Measurements from ENCODE around the gene SLC9C1.

DNA sequence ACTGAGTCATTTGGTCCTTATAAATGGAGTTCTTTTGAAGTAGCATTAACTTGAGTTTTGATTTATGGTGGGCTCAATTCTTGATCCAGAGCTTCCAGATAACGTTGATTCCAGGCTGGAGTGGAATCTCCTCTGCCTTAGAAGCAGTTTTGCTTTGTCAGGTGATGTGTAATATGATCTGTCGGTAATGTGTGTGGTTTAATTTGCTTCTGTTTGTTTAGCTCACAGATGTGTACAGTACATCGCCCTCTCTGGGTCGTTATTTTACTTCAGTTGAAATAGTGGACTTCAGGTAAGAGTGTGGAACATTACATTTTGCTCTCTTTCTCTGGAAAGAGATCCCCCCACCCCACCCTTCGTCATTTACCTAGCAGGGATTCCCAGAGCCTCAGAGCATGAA, 184.7 kb downstream of the SLC9C1 start:
- TF ChIP-seq, protein P1, sequence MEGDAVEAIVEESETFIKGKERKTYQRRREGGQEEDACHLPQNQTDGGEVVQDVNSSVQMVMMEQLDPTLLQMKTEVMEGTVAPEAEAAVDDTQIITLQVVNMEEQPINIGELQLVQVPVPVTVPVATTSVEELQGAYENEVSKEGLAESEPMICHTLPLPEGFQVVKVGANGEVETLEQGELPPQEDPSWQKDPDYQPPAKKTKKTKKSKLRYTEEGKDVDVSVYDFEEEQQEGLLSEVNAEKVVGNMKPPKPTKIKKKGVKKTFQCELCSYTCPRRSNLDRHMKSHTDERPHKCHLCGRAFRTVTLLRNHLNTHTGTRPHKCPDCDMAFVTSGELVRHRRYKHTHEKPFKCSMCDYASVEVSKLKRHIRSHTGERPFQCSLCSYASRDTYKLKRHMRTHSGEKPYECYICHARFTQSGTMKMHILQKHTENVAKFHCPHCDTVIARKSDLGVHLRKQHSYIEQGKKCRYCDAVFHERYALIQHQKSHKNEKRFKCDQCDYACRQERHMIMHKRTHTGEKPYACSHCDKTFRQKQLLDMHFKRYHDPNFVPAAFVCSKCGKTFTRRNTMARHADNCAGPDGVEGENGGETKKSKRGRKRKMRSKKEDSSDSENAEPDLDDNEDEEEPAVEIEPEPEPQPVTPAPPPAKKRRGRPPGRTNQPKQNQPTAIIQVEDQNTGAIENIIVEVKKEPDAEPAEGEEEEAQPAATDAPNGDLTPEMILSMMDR (IDR thresholded peaks at IDR 0.05), result no peak
- no peak for TF ChIP-seq POLR2A (IDR thresholded peaks at IDR 0.05)
